Tibial nerve (tissue), 4 donors: ENCODE measurements around the gene SCUBE2. TPM values are rescaled to one million over a fixed set of nuclear protein-coding genes. Genes with fewer than 3 reads are reported as not detected.

ENCODE experiments used
- DNase-seq, 2 donors: peaks; one replicate each; pipeline ENCODE4 v3.0.0-alpha.2; 2019; ENCODE audit warnings: low spot score in 2 of 2
- H3K27ac ChIP-seq, 4 donors: fragments of 200-600 bp; sonication (generic) in 3 of 4; one replicate each; pipeline ENCODE4 v1.5.1; 2017 to 2019; ENCODE audit warnings: mild to moderate bottlenecking in 1 of 4
- H3K27me3 ChIP-seq, 2 donors: fragments of 200-600 bp; sonication (generic) in 1 of 2; one replicate each; pipeline versions ENCODE4 v1.5.1 to v1.6.0; 2017 to 2019
- H3K36me3 ChIP-seq, 3 donors: fragments of 200-600 bp; sonication (generic); one replicate each; pipeline ENCODE4 v1.5.1; 2018 to 2019
- H3K4me1 ChIP-seq, 4 donors: fragments of 200-600 bp; sonication (generic) in 3 of 4; one replicate each; pipeline ENCODE4 v1.5.1; 2017 to 2019
- H3K4me3 ChIP-seq, 4 donors: fragments of 200-600 bp; sonication (generic) in 3 of 4; one replicate each; pipeline ENCODE4 v1.5.1; 2017 to 2019; ENCODE audit warnings: mild to moderate bottlenecking in 1 of 4, moderate library complexity in 1 of 4
- H3K9me3 ChIP-seq, 4 donors: fragments of 200-600 bp; sonication (generic) in 3 of 4; one replicate each; pipeline ENCODE4 v1.5.1; 2017 to 2019
- CTCF ChIP-seq, 5 experiments: fragments of 200-600 bp in 3 of 5; fragments of 450-650 bp in 2 of 5; sonication (generic) in 3 of 5; IDR thresholded peaks; one replicate each; pipeline ENCODE4 v1.5.1; 2016 to 2019; ENCODE audit warnings: antibody characterized with exemption in 5 of 5, mild to moderate bottlenecking in 3 of 5, moderate library complexity in 2 of 5
- EP300 ChIP-seq, 2 donors: sonication (generic); formaldehyde crosslinking; IDR thresholded peaks; one replicate each; pipeline ENCODE4 v1.6.1; 2017; ENCODE audit warnings: antibody characterized with exemption in 2 of 2, mild to moderate bottlenecking in 1 of 2
- POLR2A ChIP-seq, 2 donors: fragments of 450-650 bp; IDR thresholded peaks; one replicate each; pipeline ENCODE4 v1.6.1; 2017; ENCODE audit warnings: antibody characterized with exemption in 2 of 2, mild to moderate bottlenecking in 2 of 2, moderate library complexity in 2 of 2
- WGBS, 2 donors: methylation state at CpG; one replicate each; pipeline ENCODE4 v1.1.5; 2018; 5-methylcytosine and 5-hydroxymethylcytosine counted together
- total RNA-seq, 4 donors: library from RNA; depleted of rRNA; stranded (reverse); fragments of >200 nt; gene quantifications; one replicate each; pipeline ENCODE4 v1.1.0, GENCODE V29; 2016

SCUBE2 gene
- total RNA-seq, 4 donors from 2014 or later: 3.1 to 12.6 (median 4.7) TPM

- no peaks in the 10 kb centered on the region for H3K9me3 ChIP-seq
- 63 to 68% methylated on average over 9 of the region's 9 CpGs for WGBS, 2 donors
- H3K27ac ChIP-seq: no peak overlapping the region
- no peak for DNase-seq
- H3K4me1 ChIP-seq: no peaks in the 10 kb centered on the region
- no peak for TF ChIP-seq CTCF (IDR thresholded peaks at IDR 0.05)
- no peak for TF ChIP-seq EP300 (IDR thresholded peaks at IDR 0.05)
- TF ChIP-seq POLR2A (IDR thresholded peaks at IDR 0.05): no peak
- H3K4me3 ChIP-seq: no peak overlapping the region
- peaks cover 0 to 8% (median 0%) of the 10 kb centered on the region in 3 donors for H3K36me3 ChIP-seq
- no peaks in the 10 kb centered on the region for H3K27me3 ChIP-seq
Observed at GRCh38 chr11:9120664-9121468, 29.5 kb upstream of the SCUBE2 start.

DNA sequence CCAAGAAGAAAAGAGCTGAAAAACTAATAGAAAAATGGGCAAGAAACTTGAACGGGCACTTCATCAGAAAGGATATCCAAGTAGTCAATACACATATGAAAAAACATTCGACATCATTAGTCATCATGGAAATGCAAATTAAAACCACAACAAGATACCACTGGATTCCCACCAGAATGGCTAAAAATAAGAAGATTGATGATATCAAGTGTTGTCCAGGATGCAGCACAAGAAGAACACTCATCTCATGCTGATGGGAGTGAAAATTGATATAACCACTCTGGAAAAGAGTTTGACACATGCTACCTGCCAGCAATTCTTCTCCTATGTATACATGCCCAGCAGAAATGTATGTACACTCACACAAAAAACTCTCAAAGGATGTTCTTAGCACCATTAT lies 26.9 kb upstream of the SCUBE2 start:
- Histone ChIP-seq H3K4me3 (no peak overlapping the region), H3K27ac (no peak overlapping the region), H3K9me3 (peaks cover 0 to 2% (median 0%) of the 10 kb centered on the region in 4 donors), H3K4me1 (no peaks in the 10 kb centered on the region), H3K27me3 (no peaks in the 10 kb centered on the region), H3K36me3 (peaks cover 0 to 14% (median 0%) of the 10 kb centered on the region in 3 donors)
- TF ChIP-seq EP300 (IDR thresholded peaks at IDR 0.05) (no peak), CTCF (IDR thresholded peaks at IDR 0.05) (no peak), POLR2A (IDR thresholded peaks at IDR 0.05) (no peak)
- 92 to 97% methylated on average over 2 of the region's 2 CpGs for WGBS, 2 donors
- no peak for DNase-seq

DNA sequence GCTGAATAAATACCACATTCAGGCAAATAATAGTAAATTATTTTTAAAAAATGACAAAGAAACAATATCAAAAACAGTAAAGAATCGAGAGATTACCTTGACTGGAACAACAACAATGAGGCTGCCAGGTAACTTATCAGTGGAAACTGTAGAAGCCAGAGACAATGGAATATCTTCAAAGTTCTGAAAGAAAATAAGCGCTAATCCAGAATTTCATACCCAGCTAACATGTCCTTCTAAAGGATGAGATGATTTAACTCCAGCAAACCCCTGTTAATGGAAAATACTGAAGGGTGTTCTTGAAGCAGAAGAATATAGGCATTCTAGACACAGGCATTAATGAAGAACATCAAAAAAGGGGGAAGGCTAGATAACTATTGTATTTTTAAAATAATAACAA lies 20.7 kb upstream of the SCUBE2 start:
- no peak overlapping the region for H3K27ac ChIP-seq
- no peak for DNase-seq
- H3K4me1 ChIP-seq: no peaks in the 10 kb centered on the region
- peaks cover 0 to 24% (median 0%) of the 10 kb centered on the region in 3 donors for H3K36me3 ChIP-seq
- TF ChIP-seq EP300 (IDR thresholded peaks at IDR 0.05): no peak
- no peak for TF ChIP-seq POLR2A (IDR thresholded peaks at IDR 0.05)
- no peak for TF ChIP-seq CTCF (IDR thresholded peaks at IDR 0.05)
- H3K4me3 ChIP-seq: no peak overlapping the region
- H3K9me3 ChIP-seq: peaks cover 0 to 18% (median 0%) of the 10 kb centered on the region in 4 donors
- no peaks in the 10 kb centered on the region for H3K27me3 ChIP-seq
- 99% methylated on average over 2 of the region's 2 CpGs for WGBS, 2 donors

- H3K4me3 ChIP-seq: no peak overlapping the region
- TF ChIP-seq POLR2A (IDR thresholded peaks at IDR 0.05) (no peak), CTCF (IDR thresholded peaks at IDR 0.05) (no peak), EP300 (IDR thresholded peaks at IDR 0.05) (no peak)
- H3K27me3 ChIP-seq: no peaks in the 10 kb centered on the region
- DNase-seq: no peak
- no peak overlapping the region for H3K27ac ChIP-seq
- H3K36me3 ChIP-seq: peaks cover 0 to 24% (median 0%) of the 10 kb centered on the region in 3 donors
- WGBS, 2 donors: 92 to 96% methylated on average over 3 of the region's 3 CpGs
- H3K4me1 ChIP-seq: no peaks in the 10 kb centered on the region
- H3K9me3 ChIP-seq: peaks cover 0 to 18% (median 0%) of the 10 kb centered on the region in 4 donors
Observed at GRCh38 chr11:9109858-9110731, 18.7 kb upstream of the SCUBE2 start.

DNA sequence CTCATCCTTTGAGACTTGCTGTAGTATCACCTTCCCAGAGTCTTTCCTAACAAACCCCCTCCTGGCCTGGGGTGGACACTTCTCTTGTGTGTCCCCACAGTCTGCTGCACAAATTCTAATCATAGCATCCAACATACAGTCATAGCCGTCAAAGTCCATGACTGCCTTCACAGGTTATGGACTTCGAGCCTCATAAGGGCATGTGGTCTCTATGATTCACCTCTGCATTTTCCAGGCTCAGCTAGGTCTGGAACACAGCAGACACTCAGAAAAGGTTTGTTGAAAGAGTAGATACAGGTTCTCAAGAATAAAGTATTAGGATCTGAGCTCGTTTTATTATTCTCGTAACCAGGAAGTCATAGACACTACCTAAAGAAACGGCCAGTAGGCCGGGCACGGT lies 13.2 kb upstream of the SCUBE2 start:
- Histone ChIP-seq H3K27ac (no peak overlapping the region), H3K9me3 (no peaks in the 10 kb centered on the region), H3K4me3 (no peak overlapping the region), H3K4me1 (no peaks in the 10 kb centered on the region), H3K27me3 (no peaks in the 10 kb centered on the region), H3K36me3 (no peaks in the 10 kb centered on the region)
- DNase-seq: no peak
- TF ChIP-seq CTCF (IDR thresholded peaks at IDR 0.05) (no peak), POLR2A (IDR thresholded peaks at IDR 0.05) (no peak), EP300 (IDR thresholded peaks at IDR 0.05) (no peak)
- WGBS, 2 donors: 92% methylated on average over 7 of the region's 7 CpGs
